Keratinocyte (primary cell): ENCODE measurements around the gene CAP2.

ENCODE experiments used
- CTCF ChIP-seq, 3 experiments: IDR thresholded peaks in 1 of 3; conservative IDR thresholded peaks in 1 of 3; optimal IDR thresholded peaks in 1 of 3; 2 replicates in 2 of 3; 3 replicates in 1 of 3; pipeline versions ENCODE3 to v1.5.1; 2011; ENCODE audit warnings: low read length in 3 of 3, mild to moderate bottlenecking in 3 of 3, moderate library complexity in 2 of 3, control low read depth in 1 of 3, inconsistent platforms in 1 of 3; ENCODE audit not compliant: insufficient read depth in 2 of 3; ENCODE audit errors: extremely low read depth in 1 of 3
- EZH2 ChIP-seq: IDR thresholded peaks from one replicate; pipeline ENCODE4 v1.6.1; 2012; ENCODE audit warnings: inconsistent platforms, mild to moderate bottlenecking, low read length, moderate library complexity

GRCh38 chr6:17511580-17511979, 118.2 kb downstream of the CAP2 start:
- no peak for TF ChIP-seq CTCF (optimal IDR thresholded peaks at IDR 0.05 in 1 of 3, IDR thresholded peaks at IDR 0.05 in 1 of 3, conservative IDR thresholded peaks at IDR 0.05 in 1 of 3; ENCODE audit: extremely low read depth in 1 of 3, insufficient read depth in 2 of 3, low read length in 3 of 3)
- no peak for TF ChIP-seq EZH2
